DOHH2 (cell line): ENCODE results near the gene CKS1B.
A peak's percentile ranks its signal among the peaks of the same experiment; 100 is the strongest.
"Not testable (repeated sequence)": the region's sequence is repeated elsewhere in the genome, so short reads cannot be mapped to it uniquely, and the experiment has no call there.

Source experiments
- H3F3A ChIP-seq: fragments of 200-600 bp; sonication (generic), shearing (Covaris generic); 2 replicates; pipeline ENCODE4 v1.6.0; 2016; ENCODE audit warnings: antibody characterized with exemption, mild to moderate bottlenecking; ENCODE audit not compliant: control insufficient read depth, insufficient read depth
- H3K27ac ChIP-seq: fragments of 200-600 bp; sonication (generic); 2 replicates; pipeline ENCODE4 v1.5.1; 2014; ENCODE audit warnings: low read depth, mild to moderate bottlenecking, low read length, moderate library complexity
- H3K27me3 ChIP-seq: fragments of 200-600 bp; sonication (generic); 2 replicates; pipeline ENCODE4 v1.6.1; 2014; ENCODE audit warnings: mild to moderate bottlenecking, low read length, mixed read lengths; ENCODE audit not compliant: control insufficient read depth
- H3K36me3 ChIP-seq: fragments of 200-600 bp; sonication (generic); 2 replicates; pipeline ENCODE4 v1.6.1; 2014; ENCODE audit warnings: mild to moderate bottlenecking, low read length, moderate library complexity, mixed read lengths; ENCODE audit not compliant: control insufficient read depth
- H3K4me1 ChIP-seq: fragments of 200-600 bp; sonication (generic); 2 replicates; pipeline ENCODE4 v1.6.1; 2014; ENCODE audit warnings: mild to moderate bottlenecking, low read length, mixed read lengths; ENCODE audit not compliant: control insufficient read depth
- H3K4me2 ChIP-seq: fragments of 200-600 bp; sonication (generic); 2 replicates; pipeline ENCODE4 v1.6.0; 2014; ENCODE audit warnings: mild to moderate bottlenecking, low read length, moderate library complexity
- H3K4me3 ChIP-seq: fragments of 200-600 bp; sonication (generic); 2 replicates; pipeline ENCODE4 v1.5.1; 2014; ENCODE audit warnings: mild to moderate bottlenecking, low read length, mixed read lengths
- H3K79me2 ChIP-seq: fragments of 200-600 bp; sonication (generic); 2 replicates; pipeline ENCODE4 v1.6.1; 2014; ENCODE audit warnings: mild to moderate bottlenecking, low read length, mixed read lengths; ENCODE audit not compliant: control insufficient read depth
- H3K9me2 ChIP-seq: fragments of 200-600 bp; sonication (generic); replicated peaks from 2 replicates; pipeline ENCODE4 v1.6.1; 2014; ENCODE audit warnings: mild to moderate bottlenecking, low read length, mixed read lengths; ENCODE audit not compliant: control insufficient read depth
- H3K9me3 ChIP-seq: fragments of 200-600 bp; sonication (generic); 2 replicates; pipeline ENCODE4 v1.6.1; 2014; ENCODE audit warnings: antibody characterized with exemption, low read length, mixed read lengths; ENCODE audit not compliant: control insufficient read depth, insufficient read depth
- H4K20me1 ChIP-seq: fragments of 200-600 bp; sonication (generic); 2 replicates; pipeline ENCODE4 v1.6.0; 2014; ENCODE audit warnings: low read depth, mild to moderate bottlenecking, antibody characterized with exemption, low read length, moderate library complexity; ENCODE audit not compliant: control insufficient read depth, insufficient read depth
- CTCF ChIP-seq: fragments of 200-600 bp; sonication (generic); IDR thresholded peaks from one replicate; pipeline ENCODE4 v1.5.1; 2014; ENCODE audit warnings: antibody characterized with exemption, mild to moderate bottlenecking, low read depth, low read length; ENCODE audit not compliant: poor library complexity, severe bottlenecking
- EZH2phosphoT487 ChIP-seq: fragments of 200-600 bp; sonication (generic); IDR thresholded peaks from 2 replicates; pipeline ENCODE4 v1.6.1; 2017; ENCODE audit warnings: borderline replicate concordance, mild to moderate bottlenecking, antibody characterized with exemption, low read length, moderate library complexity, mixed read lengths

Gene CKS1B

DNA sequence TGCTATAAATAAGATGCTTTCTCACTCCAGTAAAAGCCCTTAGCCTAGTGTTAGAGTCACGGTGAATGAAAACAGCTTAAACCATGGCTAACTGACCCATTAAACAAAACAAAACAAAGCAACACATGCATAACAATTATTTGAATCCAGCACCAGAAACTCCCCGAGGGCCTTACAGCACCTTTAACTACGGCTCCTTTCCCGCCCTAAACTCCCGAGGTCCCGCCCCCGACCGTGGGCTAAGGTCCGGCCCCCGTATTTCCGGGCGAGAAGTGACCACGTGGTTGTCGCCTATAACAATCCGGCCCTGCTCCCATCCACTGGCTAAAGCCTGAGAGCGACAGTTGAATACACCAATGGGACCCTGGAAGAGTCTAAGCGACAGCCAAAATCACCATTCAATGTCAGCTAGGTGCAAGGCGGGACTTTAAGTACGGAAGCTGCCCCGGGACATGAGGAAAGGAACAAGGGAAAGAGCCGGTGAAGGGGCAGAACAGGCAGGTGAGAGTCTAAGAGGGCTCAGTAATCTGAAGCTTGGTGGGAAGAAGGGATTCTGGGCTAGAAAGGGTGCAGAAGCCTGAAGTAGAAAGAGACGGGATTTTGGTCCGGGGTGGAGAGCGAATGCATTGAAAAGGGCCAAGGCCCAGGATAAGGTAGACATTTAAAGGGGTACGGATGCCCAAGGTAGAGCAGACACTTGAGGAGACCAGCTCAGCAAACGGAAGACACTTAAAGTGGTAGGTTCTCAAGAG, 8.6 kb downstream of the CKS1B start, which contains the start of gene FLAD1:
Gene FLAD1, plus strand, starts transcription at position 448 of the 752 bp plus-strand sequence. CDS start 351 bp downstream, outside the sequence.
- Histone ChIP-seq H3K27ac (peak within 1 kb of the TSS; percentile 69), H3K4me2 (peak within 1 kb of the TSS; percentile 80), H3K9me2 (no peaks in the 10 kb centered on the region), H3K4me1 (peaks cover 28% of the 10 kb centered on the region), H3K36me3 (peaks cover 55% of the 10 kb centered on the region), H3K79me2 (peaks cover 85% of the 10 kb centered on the region), H3F3A (peaks cover 12% of the 10 kb centered on the region), H3K27me3 (no peaks in the 10 kb centered on the region), H3K4me3 (peak within 1 kb of the TSS; percentile 84), H3K9me3 (no peaks in the 10 kb centered on the region), H4K20me1 (peaks cover 3% of the 10 kb centered on the region; the same call in 1 of the 2 replicates)
- no peak for TF ChIP-seq CTCF
- TF ChIP-seq EZH2phosphoT487, result no peak

DNA sequence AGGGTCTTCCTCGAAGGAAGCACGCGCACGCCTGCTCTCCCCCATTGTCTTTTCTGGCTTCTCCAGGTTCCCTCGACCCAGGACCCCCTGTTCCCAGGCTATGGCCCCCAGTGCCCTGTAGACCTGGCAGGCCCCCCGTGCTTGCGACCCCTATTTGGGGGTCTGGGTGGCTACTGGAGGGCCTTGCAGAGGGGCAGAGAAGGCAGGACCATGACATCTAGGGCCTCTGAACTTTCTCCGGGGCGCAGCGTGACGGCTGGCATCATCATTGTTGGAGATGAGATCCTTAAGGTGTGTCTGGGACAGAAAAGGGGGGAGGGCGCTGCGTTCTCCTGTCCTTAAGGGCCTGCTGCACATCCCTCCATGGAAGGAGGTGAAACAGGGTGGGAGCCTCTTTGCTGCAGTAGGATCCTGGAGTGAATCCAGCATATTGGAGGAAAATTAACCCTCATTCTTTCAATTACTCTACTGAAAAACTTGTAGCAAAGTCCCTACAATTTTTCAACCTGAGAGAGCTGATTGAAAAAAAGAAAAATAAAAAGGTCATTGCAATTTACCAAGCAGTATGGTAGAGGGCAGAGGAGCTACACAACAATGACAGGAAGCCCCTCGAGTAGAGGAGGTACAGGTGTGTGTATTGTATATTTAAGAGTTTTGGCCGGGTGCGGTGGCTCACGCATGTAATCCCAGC, 9.4 kb downstream of the CKS1B start:
- H3K4me1 ChIP-seq, result peaks cover 25% of the 10 kb centered on the region
- H3K9me3 ChIP-seq, result no peaks in the 10 kb centered on the region
- peak overlapping the region; percentile 84 for H3K4me3 ChIP-seq
- H3K27me3 ChIP-seq, result no peaks in the 10 kb centered on the region
- peak overlapping the region; percentile 35 for H3K27ac ChIP-seq
- peaks cover 88% of the 10 kb centered on the region for H3K79me2 ChIP-seq
- peak overlapping the region; percentile 80 for H3K4me2 ChIP-seq
- H3K36me3 ChIP-seq, result peaks cover 57% of the 10 kb centered on the region
- H3F3A ChIP-seq, result peaks cover 9% of the 10 kb centered on the region
- H3K9me2 ChIP-seq, result no peaks in the 10 kb centered on the region
- TF ChIP-seq EZH2phosphoT487, result no peak
- no peak for TF ChIP-seq CTCF
- H4K20me1 ChIP-seq, result peaks cover 9% of the 10 kb centered on the region; the same call in 1 of the 2 replicates

DNA sequence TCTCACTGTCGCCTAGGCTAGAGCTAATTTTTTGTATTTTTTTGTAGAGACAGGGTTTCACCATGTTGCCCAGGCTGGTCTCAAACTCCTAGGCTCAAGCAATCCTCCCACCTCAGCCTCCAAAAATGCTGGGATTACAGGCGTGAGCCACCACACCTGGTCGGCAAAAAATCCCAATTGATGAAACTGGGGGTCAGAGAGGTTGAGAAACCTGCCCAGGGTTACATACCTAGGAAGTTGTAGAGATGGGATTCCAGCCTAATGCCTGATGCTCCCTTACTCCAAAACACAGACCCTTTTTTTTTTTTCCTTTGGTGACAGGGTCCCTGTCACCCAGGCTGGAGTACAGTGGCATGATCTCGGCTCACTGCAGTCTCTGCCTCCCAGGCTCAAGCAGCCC, 12.3 kb downstream of the CKS1B start:
- Histone ChIP-seq H3K4me1 (peaks cover 17% of the 10 kb centered on the region), H3K36me3 (peaks cover 53% of the 10 kb centered on the region)

DNA sequence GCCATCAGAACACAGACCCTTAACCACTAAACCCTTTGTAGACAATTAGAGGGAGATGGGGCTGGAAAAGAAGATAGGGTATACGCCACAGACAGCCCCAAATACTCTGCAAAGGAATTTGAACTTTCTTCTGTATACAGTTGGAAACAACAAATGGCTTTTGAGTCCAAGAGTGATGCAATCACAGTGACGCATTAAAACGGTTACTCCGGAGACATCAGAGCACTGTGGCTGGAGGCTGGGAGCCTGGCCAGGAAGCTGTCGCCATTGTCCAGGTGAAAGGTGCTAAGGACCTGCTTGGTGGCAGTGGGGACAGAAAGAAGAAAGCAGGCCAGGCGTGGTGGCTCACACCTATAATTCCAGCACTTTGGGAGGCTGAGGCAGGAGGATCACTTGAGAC, 12.8 kb downstream of the CKS1B start:
- Histone ChIP-seq H3K36me3 (peaks cover 53% of the 10 kb centered on the region), H4K20me1 (peaks cover 9% of the 10 kb centered on the region; the same call in 1 of the 2 replicates), H3K4me2 (no peak overlapping the region), H3K4me3 (no peak overlapping the region), H3K27me3 (no peaks in the 10 kb centered on the region), H3K79me2 (peaks cover 64% of the 10 kb centered on the region), H3K9me3 (no peaks in the 10 kb centered on the region), H3K4me1 (peaks cover 16% of the 10 kb centered on the region), H3F3A (no peaks in the 10 kb centered on the region; the same call in 1 of the 2 replicates), H3K27ac (no peak overlapping the region), H3K9me2 (no peaks in the 10 kb centered on the region)
- TF ChIP-seq EZH2phosphoT487 (no peak), CTCF (no peak)

More for the DNA sequence above, 12.3 kb downstream of the CKS1B start:
- not testable (repeated sequence) for H3K4me3 ChIP-seq, H3F3A ChIP-seq, H3K4me2 ChIP-seq, H3K27ac ChIP-seq, H3K27me3 ChIP-seq, H3K9me2 ChIP-seq, H4K20me1 ChIP-seq, H3K9me3 ChIP-seq
- H3K79me2 ChIP-seq, result peaks cover 69% of the 10 kb centered on the region
